ENCODE measurements around the gene COL12A1. TPM values are rescaled to one million over a fixed set of nuclear protein-coding genes. Genes with fewer than 3 reads are reported as not detected.
A peak's percentile ranks its signal among the peaks of the same experiment; 100 is the strongest.

Gene COL12A1
- total RNA-seq, 4 donors from 2014 or later = 14.2 to 45.1 (median 32.3) TPM

DNA sequence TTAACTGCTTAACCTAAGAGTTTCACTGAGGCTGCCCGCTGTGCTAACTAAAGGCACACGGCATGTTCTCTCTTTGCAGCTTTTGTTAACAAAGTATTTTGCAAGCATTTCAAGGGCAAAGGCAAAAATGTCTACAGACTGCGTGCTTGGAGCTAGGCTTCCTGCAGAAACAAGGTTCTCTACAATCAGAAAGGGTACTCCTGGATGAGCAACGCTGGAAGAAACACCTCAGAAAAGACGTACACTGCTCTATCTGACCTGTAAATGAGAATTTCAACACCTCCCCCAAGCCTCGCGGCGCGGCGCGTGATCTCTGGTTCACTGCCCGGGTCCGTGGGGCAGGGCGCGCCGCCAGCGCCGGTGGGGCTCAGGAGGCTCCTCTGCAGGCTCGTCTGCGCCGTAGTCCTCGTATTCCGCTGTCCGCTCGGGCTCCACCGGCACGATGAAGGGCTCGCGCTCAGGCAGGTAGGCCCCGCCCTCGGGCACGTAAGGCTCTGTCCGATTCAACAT is 120.9 kb downstream of the COL12A1 start:
- in situ Hi-C loops (cut with MboI; ENCODE audit: low pct_ligation_motif_present in 1 of 4, low pct_unique_long_range_greater_than_20kb in 1 of 4, low sequenced_read_pairs in 3 of 4) = no loop called here
- DNase-seq = peak; percentile 20

DNA sequence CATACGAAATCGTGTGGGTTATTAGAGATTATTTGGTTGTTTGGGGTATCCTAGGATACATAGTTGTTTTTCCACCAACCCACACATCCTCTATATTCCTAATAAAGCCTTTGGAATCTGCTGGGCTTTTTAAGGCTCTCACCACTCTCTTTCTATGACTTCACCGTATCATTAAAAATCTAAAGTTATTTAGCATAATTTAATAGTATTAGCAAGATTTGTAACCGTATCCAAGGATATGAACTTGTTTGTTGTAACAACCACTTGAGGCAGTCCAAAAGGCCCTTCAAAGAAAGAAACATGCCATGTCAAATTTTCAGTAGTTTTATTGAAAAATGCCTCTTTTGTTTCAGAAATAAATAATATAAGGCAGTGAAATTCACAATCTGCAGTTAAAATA is 121.8 kb downstream of the COL12A1 start:
- Histone ChIP-seq H3K27me3 (peaks cover 5% of the 10 kb centered on the region), H3K36me3 (no peaks in the 10 kb centered on the region), H3K4me1 (peaks cover 0 to 10% (median 0%) of the 10 kb centered on the region in 4 donors), H3K9me3 (no peaks in the 10 kb centered on the region), H3K27ac (no peak overlapping the region), H3K4me3 (no peak overlapping the region)
- WGBS, 2 donors (ENCODE audit: low coverage in 1 of 2) = 75 to 87% methylated on average over 4 of the region's 4 CpGs
- TF ChIP-seq EP300 (IDR thresholded peaks at IDR 0.05; ENCODE audit: low read depth) (no peak), POLR2A (IDR thresholded peaks at IDR 0.05) (no peak), POLR2AphosphoS5 (IDR thresholded peaks at IDR 0.05) (no peak)
- TF ChIP-seq, protein P1, sequence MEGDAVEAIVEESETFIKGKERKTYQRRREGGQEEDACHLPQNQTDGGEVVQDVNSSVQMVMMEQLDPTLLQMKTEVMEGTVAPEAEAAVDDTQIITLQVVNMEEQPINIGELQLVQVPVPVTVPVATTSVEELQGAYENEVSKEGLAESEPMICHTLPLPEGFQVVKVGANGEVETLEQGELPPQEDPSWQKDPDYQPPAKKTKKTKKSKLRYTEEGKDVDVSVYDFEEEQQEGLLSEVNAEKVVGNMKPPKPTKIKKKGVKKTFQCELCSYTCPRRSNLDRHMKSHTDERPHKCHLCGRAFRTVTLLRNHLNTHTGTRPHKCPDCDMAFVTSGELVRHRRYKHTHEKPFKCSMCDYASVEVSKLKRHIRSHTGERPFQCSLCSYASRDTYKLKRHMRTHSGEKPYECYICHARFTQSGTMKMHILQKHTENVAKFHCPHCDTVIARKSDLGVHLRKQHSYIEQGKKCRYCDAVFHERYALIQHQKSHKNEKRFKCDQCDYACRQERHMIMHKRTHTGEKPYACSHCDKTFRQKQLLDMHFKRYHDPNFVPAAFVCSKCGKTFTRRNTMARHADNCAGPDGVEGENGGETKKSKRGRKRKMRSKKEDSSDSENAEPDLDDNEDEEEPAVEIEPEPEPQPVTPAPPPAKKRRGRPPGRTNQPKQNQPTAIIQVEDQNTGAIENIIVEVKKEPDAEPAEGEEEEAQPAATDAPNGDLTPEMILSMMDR (IDR thresholded peaks at IDR 0.05) = no peak
- in situ Hi-C loops (cut with MboI; ENCODE audit: low pct_ligation_motif_present in 1 of 4, low pct_unique_long_range_greater_than_20kb in 1 of 4, low sequenced_read_pairs in 3 of 4) (no loop called here), intact Hi-C loops (cut with DNase I; ENCODE audit: low total_unique reads) (no loop called here)
- DNase-seq = no peak

More for the DNA sequence above, 120.9 kb downstream of the COL12A1 start:
- H3K36me3 ChIP-seq = no peaks in the 10 kb centered on the region
- no peaks in the 10 kb centered on the region for H3K9me3 ChIP-seq
- intact Hi-C loops (cut with DNase I; ENCODE audit: low total_unique reads) = no loop called here
- 26 to 29% methylated on average over 3 to 33 of the region's 33 CpGs for WGBS, 2 donors (ENCODE audit: low coverage in 1 of 2)
- peak overlapping the region in 2 of 4 donors; percentile 18 to 33 for H3K4me3 ChIP-seq
- H3K27ac ChIP-seq = peak overlapping the region in 1 of 4 donors; percentile 40
- H3K4me1 ChIP-seq = peaks cover 0 to 10% (median 0%) of the 10 kb centered on the region in 4 donors
- no peak for TF ChIP-seq POLR2A (IDR thresholded peaks at IDR 0.05)
- TF ChIP-seq EP300 (IDR thresholded peaks at IDR 0.05; ENCODE audit: low read depth) = no peak
- TF ChIP-seq, protein P1 (IDR thresholded peaks at IDR 0.05) = no peak
- TF ChIP-seq POLR2AphosphoS5 (IDR thresholded peaks at IDR 0.05) = no peak
- H3K27me3 ChIP-seq = peaks cover 5% of the 10 kb centered on the region

- Histone ChIP-seq H3K27ac (no peak overlapping the region), H3K9me3 (no peaks in the 10 kb centered on the region), H3K27me3 (peaks cover 5% of the 10 kb centered on the region), H3K36me3 (no peaks in the 10 kb centered on the region), H3K4me3 (no peak overlapping the region), H3K4me1 (peaks cover 0 to 10% (median 0%) of the 10 kb centered on the region in 4 donors)
- intact Hi-C loops (cut with DNase I; ENCODE audit: low total_unique reads) (no loop called here), in situ Hi-C loops (cut with MboI; ENCODE audit: low pct_ligation_motif_present in 1 of 4, low pct_unique_long_range_greater_than_20kb in 1 of 4, low sequenced_read_pairs in 3 of 4) (no loop called here)
- TF ChIP-seq POLR2A (IDR thresholded peaks at IDR 0.05) = no peak
- no peak for TF ChIP-seq EP300 (IDR thresholded peaks at IDR 0.05; ENCODE audit: low read depth)
- no peak for TF ChIP-seq POLR2AphosphoS5 (IDR thresholded peaks at IDR 0.05)
- TF ChIP-seq, protein P1 (IDR thresholded peaks at IDR 0.05) = no peak
- DNase-seq = no peak
These were observed 123.9 kb downstream of the COL12A1 start for GRCh38 chr6:75081921-75082320.

DNA sequence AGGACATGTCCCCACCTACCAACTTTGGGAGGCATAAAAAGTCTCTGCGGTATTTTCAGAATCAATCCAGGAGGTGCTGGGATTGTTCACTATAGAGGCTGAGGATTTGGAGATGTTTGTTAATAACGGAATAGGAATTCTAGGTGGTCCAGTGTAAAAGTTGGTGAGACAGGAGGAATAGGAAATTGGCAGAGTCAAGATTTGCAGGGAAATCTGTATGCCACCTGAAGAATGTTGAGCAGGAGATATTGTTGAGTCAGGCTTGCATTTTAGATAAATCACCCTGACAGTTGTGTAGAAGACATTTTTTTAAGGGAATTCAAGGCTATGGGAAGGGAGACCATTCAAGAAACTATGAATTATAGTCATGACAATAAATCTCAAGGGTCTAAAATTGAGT is 124.8 kb downstream of the COL12A1 start:
- peaks cover 5% of the 10 kb centered on the region for H3K27me3 ChIP-seq
- peaks cover 0 to 10% (median 0%) of the 10 kb centered on the region in 4 donors for H3K4me1 ChIP-seq
- H3K4me3 ChIP-seq = no peak overlapping the region
- H3K36me3 ChIP-seq = no peaks in the 10 kb centered on the region
- no peak for TF ChIP-seq POLR2A (IDR thresholded peaks at IDR 0.05)
- H3K9me3 ChIP-seq = no peaks in the 10 kb centered on the region
- no peak for DNase-seq
- no peak overlapping the region for H3K27ac ChIP-seq
- in situ Hi-C loops (cut with MboI; ENCODE audit: low pct_ligation_motif_present in 1 of 4, low pct_unique_long_range_greater_than_20kb in 1 of 4, low sequenced_read_pairs in 3 of 4) (no loop called here), intact Hi-C loops (cut with DNase I; ENCODE audit: low total_unique reads) (no loop called here)
- WGBS, 2 donors (ENCODE audit: low coverage in 1 of 2) = 79 to 97% methylated on average over 2 of the region's 2 CpGs

- H3K36me3 ChIP-seq = no peaks in the 10 kb centered on the region
- intact Hi-C loops (cut with DNase I; ENCODE audit: low total_unique reads) = no loop called here
- no peaks in the 10 kb centered on the region for H3K9me3 ChIP-seq
- 79% methylated on average over 2 of the region's 2 CpGs; no CpG with 5 or more reads in 1 of the 2 donors for WGBS, 2 donors (ENCODE audit: low coverage in 1 of 2)
- TF ChIP-seq, protein P1 (IDR thresholded peaks at IDR 0.05) = no peak
- H3K27ac ChIP-seq = no peak overlapping the region
- H3K4me1 ChIP-seq = no peaks in the 10 kb centered on the region
- DNase-seq = no peak
- H3K27me3 ChIP-seq = no peaks in the 10 kb centered on the region
- in situ Hi-C loops (cut with MboI; ENCODE audit: low pct_ligation_motif_present in 1 of 4, low pct_unique_long_range_greater_than_20kb in 1 of 4, low sequenced_read_pairs in 3 of 4) = no loop called here
- no peak overlapping the region for H3K4me3 ChIP-seq
These were observed 126.3 kb downstream of the COL12A1 start for GRCh38 chr6:75079589-75079988.

Measured in transverse colon (tissue), 4 donors.